SU-DHL-6 (cell line): Measurements from ENCODE around the gene RUBCNL.

ENCODE experiments used
- CTCF ChIP-seq: fragments of 200-600 bp; sonication (generic); IDR thresholded peaks from one replicate; pipeline ENCODE4 v1.5.1; 2017; ENCODE audit warnings: antibody characterized with exemption, mild to moderate bottlenecking, low read length, moderate library complexity; ENCODE audit not compliant: insufficient read depth, poor library complexity, severe bottlenecking
- EZH2phosphoT487 ChIP-seq: fragments of 200-600 bp; sonication (generic), shearing (Covaris generic); conservative IDR thresholded peaks from 2 replicates; pipeline ENCODE4 v1.6.1; 2018; ENCODE audit warnings: mild to moderate bottlenecking, antibody characterized with exemption, low read length, moderate library complexity, mixed read lengths

GRCh38 chr13:46377554-46377953 is 9.5 kb downstream of the RUBCNL start:
- TF ChIP-seq CTCF (no peak), EZH2phosphoT487 (no peak)
